ENCODE results near the gene SLC22A2. TPM values are rescaled to one million over a fixed set of nuclear protein-coding genes. Genes with fewer than 3 reads are reported as not detected.

Gene SLC22A2
- total and polyA plus RNA-seq, 2 of the 13 experiments (the other 11 are each of a cell fraction or from before 2014, with no cell fraction given) = not detected

DNA sequence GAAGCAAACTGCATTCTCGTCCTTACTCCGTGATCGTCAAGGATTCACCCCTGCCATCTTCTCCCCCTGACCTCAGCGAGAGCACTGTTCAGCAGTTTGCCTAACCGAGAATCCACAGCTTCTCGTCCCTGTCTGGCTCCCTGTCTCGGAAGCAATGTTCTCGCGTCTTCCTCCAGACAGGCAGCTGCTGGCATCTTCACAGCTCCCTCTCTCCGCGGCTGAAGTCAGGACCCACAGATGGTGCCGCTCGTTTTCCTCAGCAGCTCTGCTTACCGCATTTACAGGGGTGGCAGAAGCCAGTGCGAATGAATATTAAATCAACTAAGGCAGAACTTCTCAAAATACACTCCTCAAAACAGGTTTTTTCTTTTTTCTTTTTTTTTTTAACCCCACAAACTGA is 18.9 kb upstream of the SLC22A2 start (continued):
- TF ChIP-seq ARID4A (CRISPR knock-in tag; IDR thresholded peaks at IDR 0.05; ENCODE audit: borderline replicate concordance) = no peak
- no peak for TF ChIP-seq XBP1 (CRISPR knock-in tag; IDR thresholded peaks at IDR 0.05)
- TF ChIP-seq, protein P1, sequence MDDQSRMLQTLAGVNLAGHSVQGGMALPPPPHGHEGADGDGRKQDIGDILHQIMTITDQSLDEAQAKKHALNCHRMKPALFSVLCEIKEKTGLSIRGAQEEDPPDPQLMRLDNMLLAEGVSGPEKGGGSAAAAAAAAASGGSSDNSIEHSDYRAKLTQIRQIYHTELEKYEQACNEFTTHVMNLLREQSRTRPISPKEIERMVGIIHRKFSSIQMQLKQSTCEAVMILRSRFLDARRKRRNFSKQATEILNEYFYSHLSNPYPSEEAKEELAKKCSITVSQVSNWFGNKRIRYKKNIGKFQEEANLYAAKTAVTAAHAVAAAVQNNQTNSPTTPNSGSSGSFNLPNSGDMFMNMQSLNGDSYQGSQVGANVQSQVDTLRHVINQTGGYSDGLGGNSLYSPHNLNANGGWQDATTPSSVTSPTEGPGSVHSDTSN (CRISPR knock-in tag; IDR thresholded peaks at IDR 0.05; ENCODE audit: borderline replicate concordance) = no peak
- TF ChIP-seq KLF12 (CRISPR knock-in tag; IDR thresholded peaks at IDR 0.05; ENCODE audit: borderline replicate concordance) = no peak
- no peak for TF ChIP-seq ZNF343 (CRISPR knock-in tag; IDR thresholded peaks at IDR 0.05)
- no peak for TF ChIP-seq SMARCE1 (IDR thresholded peaks at IDR 0.05; ENCODE audit: borderline replicate concordance)
- TF ChIP-seq RARA (CRISPR knock-in tag; IDR thresholded peaks at IDR 0.05) = no peak
- TF ChIP-seq POGK (CRISPR knock-in tag; conservative IDR thresholded peaks at IDR 0.05) = no peak
- TF ChIP-seq ZNF879 (CRISPR knock-in tag; IDR thresholded peaks at IDR 0.05) = no peak
- TF ChIP-seq ZNF891 (CRISPR knock-in tag; IDR thresholded peaks at IDR 0.05) = no peak
- TF ChIP-seq FOXK2 (IDR thresholded peaks at IDR 0.05) = no peak

Data from HepG2 (cell line).